Mononuclear cell (primary cell): ENCODE measurements around the gene TCF12. TPM values are rescaled to one million over a fixed set of nuclear protein-coding genes. Genes with fewer than 3 reads are reported as not detected.

ENCODE experiments used
- H3K27me3 ChIP-seq: 2 replicates; pipeline ENCODE4 v1.6.0; 2011; ENCODE audit warnings: low read length, control low read depth; ENCODE audit not compliant: insufficient read depth
- H3K4me1 ChIP-seq: 2 replicates; pipeline ENCODE4 v1.5.1; 2011; ENCODE audit warnings: mild to moderate bottlenecking, low read length, control low read depth; ENCODE audit not compliant: insufficient read depth
- H3K4me3 ChIP-seq: 2 replicates; pipeline ENCODE4 v1.5.1; 2011; ENCODE audit warnings: mild to moderate bottlenecking, low read length, moderate library complexity
- H3K9me3 ChIP-seq: 2 replicates; pipeline ENCODE4 v1.5.1; 2011; ENCODE audit warnings: low read depth, mild to moderate bottlenecking, control low read depth, low read length
- total RNA-seq: library from RNA; depleted of rRNA; stranded (reverse); fragments of >200 nt; gene quantifications from one replicate; pipeline ENCODE4 v1.2.3, GENCODE V29; 2012

TCF12 gene
- total RNA-seq, 1 donor: 45.8 TPM

DNA sequence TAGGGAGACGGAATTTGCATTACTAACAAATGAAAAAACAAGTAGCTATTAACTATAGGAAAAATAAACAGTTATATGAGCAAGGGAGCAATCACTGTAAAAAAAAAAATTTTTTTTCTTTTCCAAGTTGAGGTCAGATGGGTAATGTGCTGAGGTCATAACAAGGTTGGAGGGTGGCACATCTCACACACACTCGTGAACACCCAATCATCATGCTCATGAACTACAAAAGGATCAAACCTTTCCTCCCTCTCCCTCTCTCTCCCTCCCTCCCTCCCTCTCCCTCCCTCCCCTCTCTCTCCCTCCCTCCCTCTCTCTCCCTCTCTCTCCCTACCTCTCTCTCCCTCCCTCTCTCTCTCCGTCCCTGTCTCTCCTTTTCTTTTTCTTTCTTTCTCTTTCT is 360.0 kb downstream of the TCF12 start:
- Histone ChIP-seq H3K27me3 (no peaks in the 10 kb centered on the region), H3K4me1 (peaks cover 12% of the 10 kb centered on the region), H3K4me3 (no peak overlapping the region), H3K9me3 (no peaks in the 10 kb centered on the region)

DNA sequence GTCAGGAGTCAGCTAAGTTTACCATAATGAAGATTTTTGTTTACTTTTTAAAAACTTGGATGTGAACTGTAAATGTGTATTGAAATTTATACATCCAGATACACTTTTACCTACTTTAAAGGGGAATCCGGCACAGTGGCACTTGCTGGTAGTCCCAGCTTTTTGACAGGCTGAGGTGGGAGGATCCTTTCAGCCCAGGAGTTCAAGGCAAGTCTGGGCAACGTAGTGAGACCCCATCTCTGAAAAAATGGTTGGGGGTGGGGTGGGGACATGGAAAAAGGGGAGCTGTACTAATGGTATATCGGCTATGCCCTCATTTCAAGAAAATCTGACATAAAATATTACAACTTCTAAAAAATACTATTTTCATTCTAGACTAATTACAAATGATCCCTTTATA is 362.0 kb downstream of the TCF12 start:
- peaks cover 25% of the 10 kb centered on the region for H3K4me1 ChIP-seq
- H3K9me3 ChIP-seq: no peaks in the 10 kb centered on the region
- H3K27me3 ChIP-seq: no peaks in the 10 kb centered on the region
- H3K4me3 ChIP-seq: no peak overlapping the region

DNA sequence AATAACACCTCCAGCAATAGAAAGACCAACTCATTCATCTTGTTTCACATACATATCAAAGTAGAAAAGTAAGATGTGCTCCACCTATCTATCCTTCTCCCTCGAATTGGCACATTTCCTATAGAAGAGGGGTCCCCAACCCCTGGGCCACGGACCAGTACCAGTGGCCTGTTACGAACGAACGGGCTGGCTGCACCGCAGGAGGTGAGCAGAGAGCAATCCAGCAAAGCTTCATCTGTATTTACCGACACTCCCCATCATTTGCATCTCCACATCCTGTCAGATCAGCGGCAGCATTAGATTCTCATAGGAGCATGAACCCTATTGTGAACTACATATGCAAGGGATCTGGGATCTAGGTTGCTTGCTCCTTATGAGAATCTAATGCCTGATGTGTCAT is 362.9 kb downstream of the TCF12 start:
- peaks cover 34% of the 10 kb centered on the region for H3K4me1 ChIP-seq

DNA sequence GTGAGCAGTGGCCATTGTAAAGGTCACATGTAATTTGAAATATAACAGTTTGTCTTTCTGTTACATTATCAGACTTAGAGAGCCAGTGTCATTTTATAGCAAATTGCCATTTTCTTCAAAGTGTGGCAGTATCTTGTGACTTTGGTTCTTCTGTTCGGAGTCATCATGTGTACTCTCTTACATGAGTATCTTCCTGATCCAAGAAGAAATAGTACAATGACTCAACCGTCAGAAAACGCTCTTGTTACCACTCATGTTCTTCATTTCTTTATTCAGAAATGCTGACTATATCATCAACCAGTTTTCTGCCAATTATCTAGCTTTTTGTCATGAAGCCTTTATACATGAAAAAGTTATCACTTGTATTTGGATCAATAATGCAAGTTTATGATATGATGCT is 364.2 kb downstream of the TCF12 start:
- Histone ChIP-seq H3K27me3 (no peaks in the 10 kb centered on the region), H3K4me1 (peaks cover 38% of the 10 kb centered on the region), H3K4me3 (no peak overlapping the region), H3K9me3 (no peaks in the 10 kb centered on the region)

More for the DNA sequence above, 362.9 kb downstream of the TCF12 start:
- Histone ChIP-seq H3K27me3 (no peaks in the 10 kb centered on the region), H3K4me3 (no peak overlapping the region), H3K9me3 (no peaks in the 10 kb centered on the region)

DNA sequence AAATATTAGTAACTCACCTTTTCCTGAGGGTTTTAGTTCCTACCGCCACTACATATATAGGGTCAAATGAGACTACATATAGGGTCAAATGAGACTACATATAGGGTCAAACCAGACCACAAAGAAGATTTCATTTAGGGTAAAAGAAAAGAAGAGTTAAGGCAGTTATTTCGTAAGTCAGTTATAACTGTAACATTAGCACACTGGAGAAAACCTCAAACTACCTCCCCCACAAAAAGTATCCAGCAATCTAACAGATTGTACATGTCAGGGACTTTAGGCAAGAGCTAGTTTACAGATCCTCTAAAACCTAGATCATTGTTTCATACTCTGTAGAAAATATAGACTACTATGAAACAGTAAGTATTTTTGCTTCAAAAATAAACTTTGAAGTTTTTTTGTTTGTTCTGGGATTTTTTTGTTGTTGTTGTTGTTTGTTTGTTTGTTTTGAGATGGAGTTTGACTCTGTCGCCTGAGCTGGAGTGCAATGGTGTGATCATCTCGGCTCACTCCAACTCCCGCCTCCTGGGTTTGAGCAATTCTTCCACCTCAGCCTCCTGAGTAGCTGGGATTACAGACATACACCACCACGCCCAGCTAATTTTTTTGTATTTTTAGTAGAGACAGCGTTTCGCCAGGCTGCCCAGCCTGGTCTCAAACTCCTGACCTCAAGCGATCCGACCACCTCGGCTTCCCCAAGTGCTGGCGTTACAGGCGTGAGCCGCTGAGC is 365.5 kb downstream of the TCF12 start:
- H3K9me3 ChIP-seq: no peaks in the 10 kb centered on the region
- H3K4me1 ChIP-seq: peaks cover 38% of the 10 kb centered on the region
- H3K27me3 ChIP-seq: no peaks in the 10 kb centered on the region
- no peak overlapping the region for H3K4me3 ChIP-seq

DNA sequence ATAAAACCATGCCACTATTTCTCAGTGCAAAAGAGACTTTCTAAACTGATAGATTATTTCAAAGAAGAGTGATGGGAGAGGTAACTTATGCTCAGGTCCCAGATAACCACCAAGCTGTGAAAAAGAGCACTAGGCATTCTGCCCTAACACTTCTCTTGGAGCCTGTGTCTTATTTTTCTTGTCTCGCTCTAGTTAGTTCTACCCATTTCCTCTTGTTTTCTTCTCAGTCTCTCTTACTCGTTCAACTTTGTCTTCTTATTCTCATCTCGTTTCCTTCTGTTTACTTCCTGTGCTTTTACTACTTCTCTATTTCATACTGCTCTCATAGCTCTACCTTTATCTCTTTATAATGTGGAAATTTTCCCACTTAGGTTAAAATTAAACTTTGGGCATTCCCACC is 366.1 kb downstream of the TCF12 start:
- Histone ChIP-seq H3K9me3 (no peaks in the 10 kb centered on the region), H3K4me1 (peaks cover 38% of the 10 kb centered on the region), H3K27me3 (no peaks in the 10 kb centered on the region), H3K4me3 (no peak overlapping the region)

DNA sequence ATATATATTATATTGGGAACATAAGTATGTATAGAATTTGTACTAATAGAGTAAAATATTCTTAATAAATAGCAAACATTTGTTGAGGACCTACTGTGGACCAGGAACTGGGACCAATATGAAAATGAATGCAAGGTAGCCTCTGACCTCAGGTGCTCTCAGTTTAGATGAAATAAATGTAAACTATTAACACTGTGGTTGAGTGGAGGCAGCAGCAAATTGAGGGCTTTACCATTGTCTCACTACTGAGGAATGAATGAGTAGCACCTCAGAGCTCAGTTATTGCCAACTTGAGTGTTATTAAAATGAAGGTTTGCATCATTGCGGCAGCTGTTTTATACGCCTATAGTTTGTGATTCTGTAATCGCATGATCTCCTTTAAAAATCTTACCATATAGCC is 366.9 kb downstream of the TCF12 start:
- no peaks in the 10 kb centered on the region for H3K27me3 ChIP-seq
- peaks cover 45% of the 10 kb centered on the region for H3K4me1 ChIP-seq
- H3K4me3 ChIP-seq: no peak overlapping the region
- H3K9me3 ChIP-seq: no peaks in the 10 kb centered on the region

DNA sequence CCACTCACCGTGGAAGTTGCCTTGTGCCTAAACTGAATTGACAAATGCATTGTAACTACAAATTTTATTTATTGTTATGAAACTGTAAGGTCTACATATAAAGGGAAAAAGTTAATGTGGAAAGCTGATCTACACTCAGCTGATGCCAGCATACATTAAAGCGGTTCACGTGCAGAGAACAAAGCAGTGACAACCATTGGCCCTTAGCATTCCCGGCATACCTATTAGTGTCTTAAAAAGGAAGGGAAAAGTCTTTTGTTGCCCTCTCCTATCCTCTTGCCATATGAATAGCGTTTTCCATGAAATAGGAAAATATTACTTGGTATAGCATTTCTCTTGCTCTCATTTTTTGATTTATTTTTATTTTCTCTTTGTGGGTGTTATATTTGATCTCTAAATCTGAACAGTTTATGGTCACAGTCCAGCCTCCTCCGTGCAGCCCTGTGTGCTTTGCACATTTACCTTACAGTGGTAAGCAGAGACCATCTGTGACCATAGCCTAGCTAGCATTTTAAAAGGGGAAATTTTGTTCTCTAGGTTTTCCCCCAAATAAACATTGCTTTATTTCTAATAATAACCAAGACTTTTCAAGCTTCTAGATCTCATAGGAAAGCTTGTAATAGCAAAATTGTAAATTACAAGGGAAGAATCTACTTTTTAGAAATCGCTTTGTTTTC is 368.1 kb downstream of the TCF12 start:
- H3K4me1 ChIP-seq: peaks cover 46% of the 10 kb centered on the region
- no peaks in the 10 kb centered on the region for H3K9me3 ChIP-seq
- H3K4me3 ChIP-seq: no peak overlapping the region
- no peaks in the 10 kb centered on the region for H3K27me3 ChIP-seq

DNA sequence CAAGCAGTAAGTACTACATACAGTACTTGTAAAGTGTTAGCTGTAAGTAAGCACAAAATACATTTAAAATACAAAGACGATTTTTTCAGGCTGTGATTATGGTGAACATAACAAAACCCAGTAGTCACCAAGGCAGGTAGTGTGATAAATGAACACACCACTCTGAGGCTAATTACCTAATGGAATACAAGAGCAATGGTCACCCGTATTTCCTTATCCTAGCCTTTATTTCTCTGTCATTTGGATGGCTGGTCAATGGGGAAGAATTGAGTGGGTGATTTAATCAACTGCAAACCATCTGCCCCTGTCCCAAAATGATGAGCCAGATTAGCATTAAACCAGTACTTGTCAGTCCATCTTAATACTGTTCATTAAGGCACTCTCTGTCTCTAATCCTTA is 368.7 kb downstream of the TCF12 start:
- Histone ChIP-seq H3K9me3 (no peaks in the 10 kb centered on the region), H3K4me3 (no peak overlapping the region), H3K4me1 (peaks cover 46% of the 10 kb centered on the region), H3K27me3 (no peaks in the 10 kb centered on the region)

DNA sequence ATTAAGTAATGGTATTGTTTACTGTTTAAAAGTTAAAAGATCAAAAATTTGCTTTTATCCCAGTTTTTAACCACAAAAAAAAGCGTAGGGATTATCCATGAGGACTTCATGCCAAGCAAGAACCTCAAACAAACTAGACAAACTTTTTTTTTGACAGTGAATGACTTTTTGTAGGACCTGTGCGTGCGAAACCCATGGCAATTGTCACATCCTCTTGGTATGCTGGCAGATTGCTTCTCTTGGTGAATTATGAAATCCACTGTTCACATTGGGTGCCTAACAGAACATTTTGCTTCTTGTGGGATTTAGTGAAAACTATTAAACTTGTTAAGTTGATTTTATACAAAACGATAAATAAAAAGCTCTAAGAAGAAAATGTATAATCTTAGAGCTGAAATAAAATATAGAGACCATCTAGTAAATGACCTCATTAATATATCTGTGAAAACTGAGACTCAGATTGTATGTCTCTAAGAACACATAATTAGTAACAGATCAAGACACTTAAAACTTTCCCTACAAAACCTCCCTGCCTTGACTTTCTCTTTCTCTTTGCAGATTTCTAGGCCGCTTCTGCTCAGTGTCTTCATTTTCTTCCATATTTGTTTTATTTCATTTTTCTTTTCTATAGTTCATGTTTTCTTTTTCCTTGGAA is 370.6 kb downstream of the TCF12 start:
- Histone ChIP-seq H3K4me3 (no peak overlapping the region), H3K27me3 (no peaks in the 10 kb centered on the region), H3K9me3 (no peaks in the 10 kb centered on the region), H3K4me1 (peaks cover 28% of the 10 kb centered on the region)

DNA sequence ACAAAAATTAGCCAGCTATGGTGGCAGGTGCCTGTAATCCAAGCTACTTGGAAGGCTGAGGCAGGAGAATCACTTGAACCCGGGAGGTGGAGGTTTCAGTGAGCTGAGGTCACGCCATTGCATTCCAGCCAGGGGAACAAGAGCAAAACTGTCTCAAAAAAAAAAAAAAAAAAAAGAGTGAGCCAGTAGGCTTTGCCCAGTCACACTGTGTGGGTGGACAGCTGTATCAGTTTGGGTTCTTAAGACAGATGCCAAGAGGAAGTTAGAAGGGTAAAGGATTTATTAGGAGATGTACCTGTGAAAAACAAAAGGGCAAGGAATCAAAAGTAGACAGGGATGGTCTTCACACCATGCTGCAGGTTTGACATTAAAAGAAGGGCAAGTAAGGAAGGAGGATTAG is 371.7 kb downstream of the TCF12 start:
- no peaks in the 10 kb centered on the region for H3K9me3 ChIP-seq
- no peaks in the 10 kb centered on the region for H3K27me3 ChIP-seq
- H3K4me1 ChIP-seq: peaks cover 22% of the 10 kb centered on the region
- no peak overlapping the region for H3K4me3 ChIP-seq

DNA sequence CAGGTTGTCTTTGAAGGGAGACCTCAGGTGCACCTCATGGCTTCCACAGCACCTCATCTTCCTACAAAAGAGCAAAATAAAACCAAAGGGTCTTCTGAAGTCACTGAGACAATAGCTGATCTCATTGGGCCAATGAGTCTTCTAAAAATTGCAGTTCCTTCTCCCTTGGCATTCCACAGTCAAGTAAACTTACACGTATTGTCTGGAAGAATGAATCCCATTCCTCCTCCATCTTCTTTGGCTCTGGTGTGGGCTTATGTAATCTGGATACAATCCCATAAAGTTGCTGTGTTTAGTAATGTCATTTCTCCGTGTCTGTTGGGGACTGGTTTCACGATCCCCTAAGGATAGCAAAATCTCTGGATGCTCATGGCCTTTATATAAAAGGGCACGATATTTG is 372.4 kb downstream of the TCF12 start:
- Histone ChIP-seq H3K27me3 (no peaks in the 10 kb centered on the region), H3K4me1 (peaks cover 17% of the 10 kb centered on the region), H3K4me3 (no peak overlapping the region), H3K9me3 (no peaks in the 10 kb centered on the region)

DNA sequence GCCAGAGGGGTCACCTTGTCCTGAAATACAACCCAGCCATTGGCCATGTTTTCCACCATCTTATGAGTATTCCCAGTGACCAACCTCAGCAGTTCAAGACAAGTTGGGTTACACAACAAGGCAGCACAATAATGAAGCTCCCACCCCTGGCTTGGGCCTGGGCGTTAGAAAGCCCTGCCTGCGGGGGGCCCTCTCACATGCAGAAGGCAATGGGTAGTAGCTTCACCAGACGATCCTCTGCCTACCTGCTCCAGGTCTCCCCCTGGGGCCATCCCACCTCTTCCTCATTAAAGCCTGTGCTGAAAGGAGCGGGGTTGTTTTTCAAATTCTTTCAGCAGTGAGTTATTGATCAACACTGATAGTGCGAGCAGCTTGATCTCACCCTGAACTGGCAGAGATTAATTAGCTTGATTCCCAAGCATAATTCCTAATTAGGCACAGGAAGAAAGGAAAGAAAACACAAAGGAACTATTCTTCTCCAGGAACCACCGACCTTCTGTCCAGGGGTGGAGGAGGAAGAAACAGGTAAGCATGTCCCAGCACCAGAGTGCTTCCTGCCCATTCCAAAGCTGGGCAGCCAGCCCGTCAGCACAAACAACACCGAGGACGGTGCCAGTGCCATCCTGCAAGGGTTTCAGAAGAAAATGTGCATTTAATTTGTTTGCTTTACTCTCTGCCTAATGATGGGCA is 378.2 kb downstream of the TCF12 start:
- H3K4me3 ChIP-seq: no peak overlapping the region
- H3K9me3 ChIP-seq: no peaks in the 10 kb centered on the region
- peaks cover 36% of the 10 kb centered on the region for H3K4me1 ChIP-seq
- H3K27me3 ChIP-seq: no peaks in the 10 kb centered on the region

DNA sequence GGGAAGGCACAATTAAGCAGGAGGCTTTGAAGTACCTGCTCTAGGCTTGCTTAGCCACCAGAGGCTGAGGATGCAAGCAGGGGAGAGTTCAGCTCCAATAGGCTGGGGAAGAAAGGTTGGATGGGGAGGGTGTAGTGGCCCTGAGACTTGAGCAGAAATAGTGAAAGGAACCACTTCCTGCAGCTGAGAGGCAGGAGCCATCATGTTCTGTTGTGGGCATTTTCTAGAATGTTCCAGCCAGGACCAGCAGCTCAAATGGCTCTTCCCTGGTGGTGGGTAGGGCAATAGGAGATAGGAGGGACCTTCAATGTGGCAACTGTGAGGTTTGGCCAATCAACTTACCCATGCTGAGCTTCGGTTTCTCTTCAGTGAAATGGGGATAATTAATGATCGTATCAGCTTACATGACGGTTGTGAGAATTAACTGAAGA is 378.7 kb downstream of the TCF12 start:
- Histone ChIP-seq H3K9me3 (no peaks in the 10 kb centered on the region), H3K4me1 (peaks cover 36% of the 10 kb centered on the region), H3K4me3 (no peak overlapping the region), H3K27me3 (no peaks in the 10 kb centered on the region)

DNA sequence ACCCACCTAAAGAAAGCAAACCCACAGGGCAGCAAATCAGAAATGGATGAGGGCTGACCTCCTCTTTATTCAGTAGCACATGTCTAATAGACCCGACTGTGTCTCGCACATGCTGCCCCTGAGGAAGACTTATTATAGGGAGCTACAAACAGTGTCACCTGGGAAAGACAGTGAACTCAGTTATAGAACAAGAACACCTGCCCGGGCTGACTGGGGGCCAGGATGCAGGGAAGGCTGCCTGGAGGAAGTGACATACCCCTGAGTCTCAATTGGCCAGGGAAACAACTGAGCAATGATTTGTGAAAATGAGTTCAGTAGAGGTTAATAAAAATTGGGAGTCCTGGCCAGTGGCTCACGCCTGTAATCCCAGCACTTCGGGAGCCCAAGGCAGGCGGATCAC is 379.2 kb downstream of the TCF12 start:
- Histone ChIP-seq H3K27me3 (no peaks in the 10 kb centered on the region), H3K4me3 (no peak overlapping the region), H3K4me1 (peaks cover 36% of the 10 kb centered on the region), H3K9me3 (no peaks in the 10 kb centered on the region)
